HT-29 (cell line): ENCODE measurements around the gene PRKAB2. TPM values are rescaled to one million over a fixed set of nuclear protein-coding genes. Genes with fewer than 3 reads are reported as not detected.
"Not testable (repeated sequence)": the region's sequence is repeated elsewhere in the genome, so short reads cannot be mapped to it uniquely, and the experiment has no call there.

Experiments used
- DNase-seq: peaks from one replicate; pipeline ENCODE4 v3.0.0-alpha.2; 2015; ENCODE audit warnings: low spot score
- total RNA-seq: library from RNA; depleted of rRNA; stranded (reverse); fragments of >200 nt; shearing (Covaris generic); gene quantifications from 2 replicates; pipeline ENCODE4 v1.2.3, GENCODE V29; 2014

PRKAB2 gene
- total RNA-seq, 1 experiment from 2014 or later: 3.5 TPM

DNA sequence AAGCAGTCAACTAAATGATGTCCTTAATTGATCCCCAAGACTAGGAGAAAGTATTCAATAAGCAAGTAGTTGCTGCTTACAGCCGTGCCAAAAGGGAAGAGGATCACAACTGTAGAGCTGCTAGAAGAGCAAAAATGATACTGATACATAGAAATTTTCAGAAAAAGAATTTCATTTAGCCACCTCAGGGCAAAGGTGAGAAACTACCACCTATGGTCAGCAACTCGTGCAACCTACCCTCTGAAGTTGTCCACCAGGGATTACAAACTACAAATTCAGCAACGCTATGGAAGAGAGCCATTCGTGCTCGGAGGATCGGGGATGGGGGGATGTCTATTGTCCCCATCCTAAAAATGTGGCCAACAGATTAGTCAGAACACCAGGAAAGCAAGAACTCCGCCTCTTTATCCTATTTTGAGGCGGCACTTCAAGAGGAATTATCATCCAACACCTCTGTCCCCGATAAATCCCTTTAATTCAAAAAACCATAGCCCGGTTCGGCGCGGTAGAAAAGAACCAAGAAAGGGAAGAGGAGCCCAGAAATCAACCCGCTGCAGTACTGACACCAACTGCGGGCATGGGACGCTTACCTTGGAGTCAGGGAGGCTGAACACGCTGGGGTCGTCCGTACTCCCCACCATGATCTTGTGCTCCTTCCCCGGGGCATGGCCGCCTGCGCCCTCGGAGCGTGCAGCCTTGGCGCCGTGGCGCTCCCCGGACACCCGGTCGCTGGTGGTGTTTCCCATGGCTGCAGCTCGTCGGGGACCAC lies 687 bp downstream of the PRKAB2 start:
- peak; percentile 23 for DNase-seq

DNA sequence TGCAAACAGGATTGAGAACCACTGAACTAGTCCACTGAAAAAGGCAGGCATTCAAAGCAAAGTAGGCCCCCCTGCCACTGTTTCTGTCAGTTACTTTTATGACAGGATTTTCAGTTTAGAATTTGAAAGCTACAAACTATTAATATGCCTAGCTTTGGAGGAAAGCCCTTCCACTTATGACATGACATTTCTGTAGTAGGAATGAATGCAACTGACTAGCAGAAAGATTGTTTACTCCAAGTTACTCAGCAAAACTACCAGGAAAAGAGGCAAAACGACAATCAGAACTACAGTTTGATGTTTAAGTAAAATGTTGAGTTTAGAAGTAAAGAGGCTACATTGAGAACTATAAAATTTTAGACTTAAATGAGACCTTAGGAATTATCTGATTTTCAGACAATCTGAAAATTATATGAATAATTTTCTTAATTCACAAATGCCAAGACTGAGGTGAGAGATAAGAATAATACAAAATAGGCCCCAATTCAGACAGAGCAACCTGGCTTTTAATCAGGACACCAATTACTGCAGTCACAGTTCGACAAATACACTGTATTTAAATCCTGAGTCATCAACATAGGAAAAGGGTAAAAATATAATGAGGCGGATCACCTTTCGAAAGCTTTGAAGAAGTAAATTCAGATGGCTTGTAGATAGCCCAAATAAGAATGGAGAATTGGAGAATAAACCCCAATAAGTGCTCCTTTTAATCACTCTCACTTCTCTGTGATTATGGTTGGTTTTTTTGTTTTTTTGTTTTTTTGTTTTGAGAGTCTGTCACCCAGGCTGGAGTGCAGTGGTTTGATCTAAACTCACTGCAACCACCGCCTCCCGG lies 2.2 kb downstream of the PRKAB2 start:
- no peak for DNase-seq

- no peak for DNase-seq
These were observed 3.1 kb downstream of the PRKAB2 start for GRCh38 chr1:147169171-147169570.

- DNase-seq: peak; percentile 62
These were observed 3.6 kb downstream of the PRKAB2 start for GRCh38 chr1:147168626-147169058.

DNA sequence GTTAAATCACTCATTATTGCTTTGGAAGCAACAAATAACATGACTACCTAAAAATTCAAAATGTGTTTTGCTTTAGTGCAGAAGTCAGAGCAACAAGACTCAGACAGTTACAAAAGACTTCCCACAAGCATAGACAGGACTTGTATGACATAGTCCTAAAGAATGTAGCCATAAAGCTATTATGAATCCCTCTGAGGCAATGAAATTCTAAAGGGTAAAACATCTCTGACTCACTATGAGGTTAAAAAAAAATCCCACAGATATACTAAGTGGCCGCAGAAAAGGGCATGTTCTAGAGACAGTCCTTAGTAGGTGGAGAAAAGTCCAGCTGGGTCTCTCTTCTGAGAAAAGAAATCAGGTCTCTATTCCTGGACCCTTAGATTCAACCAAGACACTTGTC lies 4.9 kb downstream of the PRKAB2 start:
- DNase-seq: peak; percentile 7

DNA sequence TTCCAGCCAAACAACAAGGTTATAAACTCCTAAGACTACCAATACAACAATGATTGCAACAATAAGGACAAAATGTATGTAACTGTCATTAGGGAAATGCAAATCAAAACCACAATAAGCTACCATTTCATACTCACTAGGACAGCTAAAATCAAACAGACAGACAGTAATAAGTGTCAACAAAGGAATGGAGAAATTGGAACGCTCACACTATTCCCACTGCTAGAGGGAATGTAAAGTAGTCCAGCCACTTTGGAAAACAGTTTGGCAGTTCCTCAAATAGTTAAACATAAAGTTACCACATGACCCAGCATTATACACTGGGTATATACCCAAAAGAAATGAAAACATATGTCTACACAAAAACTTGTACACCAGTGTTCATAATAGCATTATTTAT lies 9.3 kb downstream of the PRKAB2 start:
- DNase-seq: no peak

GRCh38 chr1:147162093-147162492 lies 10.2 kb downstream of the PRKAB2 start:
- DNase-seq: no peak

DNA sequence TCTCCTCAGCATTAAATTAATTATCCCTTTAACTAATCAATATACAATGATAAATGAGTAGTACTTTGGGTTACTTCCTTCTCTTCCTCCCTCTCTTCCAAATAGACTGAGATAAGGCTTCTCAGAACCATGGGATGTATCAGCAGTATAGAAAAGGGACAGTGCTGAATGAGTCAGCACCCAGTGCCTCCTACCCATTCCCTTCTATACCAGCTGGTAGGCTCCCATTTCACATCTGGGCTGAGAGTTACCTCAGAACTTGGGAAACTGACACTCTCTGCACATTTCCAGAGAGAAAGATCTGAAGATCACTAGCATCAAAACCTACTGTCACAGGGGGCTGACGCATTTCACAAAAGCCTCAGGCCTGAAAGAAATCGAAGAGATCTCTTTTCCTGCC lies 15.2 kb downstream of the PRKAB2 start:
- not testable (repeated sequence) for DNase-seq

GRCh38 chr1:147156642-147157041 lies 15.6 kb downstream of the PRKAB2 start:
- no peak for DNase-seq

DNA sequence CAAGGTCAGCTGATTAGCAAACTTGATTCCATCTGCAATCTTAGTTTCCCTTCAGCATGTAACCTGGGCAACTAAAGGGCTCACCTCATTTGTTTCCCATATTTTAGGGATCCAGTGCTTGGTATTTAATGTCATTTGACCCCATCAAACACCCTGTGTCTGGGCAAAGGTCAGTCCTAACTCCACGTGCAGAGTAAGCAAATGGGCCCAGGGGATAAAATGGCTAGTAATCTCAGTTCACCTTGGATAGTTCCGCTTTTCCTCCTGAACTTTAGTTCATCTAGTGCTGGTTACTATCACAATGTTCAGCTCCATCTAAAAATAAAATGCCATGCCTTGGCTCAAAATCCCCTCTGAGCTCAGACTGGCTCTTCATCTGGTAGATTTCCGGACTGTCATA lies 19.5 kb downstream of the PRKAB2 start:
- no peak for DNase-seq

GRCh38 chr1:147151244-147151643 lies 21.0 kb downstream of the PRKAB2 start:
- no peak for DNase-seq

GRCh38 chr1:147142886-147143285 lies 29.4 kb downstream of the PRKAB2 start:
- no peak for DNase-seq

DNA sequence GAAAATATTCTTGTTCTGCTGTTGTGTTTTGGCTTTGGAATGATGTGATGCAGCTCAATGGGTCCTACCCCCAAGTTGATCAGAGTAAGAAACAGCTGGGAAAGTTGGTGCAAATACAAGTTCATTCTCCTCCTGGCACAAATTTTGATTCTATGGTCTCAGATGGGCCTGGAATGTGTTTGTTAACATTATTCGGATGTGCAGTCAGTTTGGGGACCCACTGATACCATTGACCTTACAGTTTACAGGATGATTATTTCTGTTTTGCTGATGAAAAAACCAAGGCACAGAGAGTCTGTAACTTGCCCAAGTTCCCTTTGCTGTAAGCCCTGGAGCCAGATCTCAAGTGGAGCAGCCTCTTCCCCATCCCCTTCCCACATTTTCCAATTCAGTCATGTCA lies 41.5 kb downstream of the PRKAB2 start:
- DNase-seq: not testable (repeated sequence)

DNA sequence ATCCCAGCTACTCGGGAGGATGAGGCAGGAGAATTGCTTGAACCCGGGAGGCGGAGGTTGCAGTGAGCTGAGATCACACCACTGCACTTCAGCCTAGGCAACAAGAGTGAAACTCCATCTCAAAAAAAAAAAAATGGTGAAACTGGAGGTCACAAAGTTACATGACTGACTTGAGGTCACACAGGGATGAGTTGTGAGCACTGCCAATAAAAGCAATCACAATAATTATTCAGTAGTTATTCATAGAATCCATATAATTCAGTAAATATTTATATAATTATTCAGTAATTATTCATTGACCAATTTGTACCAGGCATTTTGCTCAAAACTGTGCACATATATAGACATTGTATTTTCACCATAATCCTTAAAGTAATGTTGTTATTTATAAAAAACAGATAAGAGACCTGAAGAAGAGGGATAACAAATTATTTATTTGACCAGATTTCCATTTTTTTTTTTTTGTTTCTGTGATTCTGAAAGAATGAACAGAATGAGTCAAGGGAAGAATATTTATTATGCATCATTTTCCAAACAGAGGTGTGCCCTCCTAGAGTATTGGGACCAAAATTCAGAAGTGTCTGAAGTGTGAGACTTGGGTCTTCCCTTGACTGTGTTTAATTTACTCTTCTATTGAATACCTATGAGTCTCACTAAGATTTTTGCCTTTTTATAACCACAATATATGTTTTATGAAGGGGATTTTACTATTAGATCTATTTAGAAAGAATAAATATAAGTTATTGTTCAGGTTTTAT lies 43.0 kb downstream of the PRKAB2 start:
- DNase-seq: no peak

DNA sequence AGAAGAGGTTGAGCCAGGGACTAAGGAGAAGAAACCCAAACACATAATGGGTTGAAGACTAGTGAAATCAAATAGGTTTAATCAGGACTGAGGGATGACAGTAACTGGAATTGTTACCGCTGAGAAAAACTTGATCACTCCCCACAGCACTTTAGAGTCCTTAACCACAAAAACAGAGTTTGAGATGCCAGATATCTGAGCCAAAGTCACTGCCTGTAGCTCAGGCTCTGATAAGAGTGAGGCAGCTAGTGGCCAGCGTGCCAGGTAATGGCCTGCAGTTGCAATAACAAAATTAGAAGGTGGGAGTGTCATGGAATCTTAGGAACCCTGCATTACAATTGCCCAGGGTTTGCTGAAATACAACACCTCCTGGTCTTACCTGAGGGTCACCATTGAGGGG lies 48.0 kb downstream of the PRKAB2 start:
- DNase-seq: no peak

GRCh38 chr1:147117109-147117508 lies 55.2 kb downstream of the PRKAB2 start:
- DNase-seq: no peak

DNA sequence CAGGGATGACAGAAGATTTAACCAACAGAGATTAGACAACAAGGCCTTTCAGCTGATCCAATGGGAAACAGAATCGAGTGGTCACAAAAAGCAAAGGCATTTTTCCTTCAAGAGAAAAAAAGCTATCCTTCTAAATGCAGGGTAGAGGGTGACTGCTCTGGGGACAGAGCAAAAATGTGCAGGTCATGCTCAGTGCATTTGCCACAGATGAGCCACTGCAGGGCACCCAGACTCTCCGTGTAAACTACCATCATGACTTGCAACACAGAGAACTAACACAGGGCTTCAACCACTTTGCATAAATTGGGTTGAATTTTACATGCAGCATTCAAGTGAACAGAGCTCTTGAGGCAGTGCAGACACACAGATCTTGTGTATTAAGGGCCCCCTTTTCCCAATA lies 56.8 kb downstream of the PRKAB2 start:
- DNase-seq: no peak

DNA sequence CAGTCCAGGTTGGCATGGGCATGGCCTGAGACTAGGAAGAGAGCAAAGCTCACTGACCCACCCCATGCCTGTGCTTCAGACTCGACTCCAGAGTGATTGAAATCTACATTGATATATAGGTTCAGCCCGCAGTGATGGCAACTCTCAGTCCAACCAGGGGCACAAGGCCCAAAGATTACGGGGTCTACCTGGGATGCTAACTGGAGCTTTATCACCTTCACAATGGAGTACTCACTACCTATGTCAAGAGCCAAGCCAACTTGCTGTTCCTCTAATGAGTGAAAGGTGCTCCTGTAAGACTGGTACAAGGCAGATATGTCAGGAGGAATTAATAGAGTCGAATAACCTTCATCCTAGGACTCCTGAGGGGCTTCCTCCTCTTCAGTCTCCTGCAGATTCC lies 57.2 kb downstream of the PRKAB2 start:
- not testable (repeated sequence) for DNase-seq

GRCh38 chr1:147114353-147114752 lies 57.9 kb downstream of the PRKAB2 start:
- DNase-seq: not testable (repeated sequence)

DNA sequence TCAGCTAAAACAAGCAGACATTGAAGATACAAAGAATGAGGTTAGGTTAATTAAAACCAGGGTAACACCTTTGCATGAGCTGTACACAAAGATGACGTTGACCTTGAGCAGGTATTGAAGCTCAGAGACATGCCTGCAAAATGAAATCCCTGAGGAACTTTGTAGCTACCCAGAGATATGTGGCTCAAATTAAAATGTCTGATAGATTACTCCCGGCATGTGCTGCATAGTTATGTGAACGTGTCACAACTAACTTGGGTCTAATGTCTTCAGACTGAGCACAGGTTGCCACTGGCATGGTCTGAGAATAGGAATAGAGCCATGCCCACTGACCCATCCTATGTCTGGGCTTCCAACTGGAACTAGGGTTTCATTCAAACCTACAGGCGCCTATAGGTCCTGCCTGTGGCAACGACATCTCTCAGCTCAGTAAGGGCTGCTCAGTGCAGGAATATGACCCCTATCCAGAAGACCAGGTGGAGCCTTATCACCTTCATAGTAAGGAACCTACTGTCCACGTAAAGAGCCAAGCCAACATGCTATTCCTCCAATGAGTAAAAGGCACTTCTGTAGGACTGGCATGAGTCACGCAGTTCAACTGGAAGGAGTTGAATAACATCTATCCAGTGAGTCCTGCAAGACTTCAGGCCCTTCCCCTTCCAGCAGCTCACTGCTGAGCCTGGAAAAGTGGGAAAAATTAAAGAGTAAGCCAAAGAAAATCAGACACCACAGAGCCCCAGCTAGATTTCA lies 60.7 kb downstream of the PRKAB2 start:
- no peak for DNase-seq

- DNase-seq: no peak
These were observed 61.4 kb downstream of the PRKAB2 start for GRCh38 chr1:147110872-147111271.
